GM13976 (cell line): ENCODE results near the gene PTPRR.

ENCODE experiments used
- DNase-seq: peaks from one replicate; pipeline ENCODE4 v3.0.0; 2012; ENCODE audit warnings: low spot score
- CTCF ChIP-seq: IDR thresholded peaks from 2 replicates; pipeline ENCODE4 v1.5.1; 2012; ENCODE audit warnings: borderline replicate concordance, mild to moderate bottlenecking; ENCODE audit not compliant: insufficient read depth; ENCODE audit errors: extremely low read depth, missing control alignments, control extremely low read depth
- in situ Hi-C: fragments of 300-500 bp; cut with MboI; formaldehyde crosslinking; loops from one replicate; pipeline ENCODE4 v1.12.0; 2022; ENCODE audit warnings: low sequenced_read_pairs, mixed read lengths, inconsistent platforms; ENCODE audit not compliant: unreplicated experiment

The PTPRR gene

GRCh38 chr12:70785896-70786295 lies 134.6 kb downstream of the PTPRR start:
- in situ Hi-C loops = no loop called here
- no peak for DNase-seq
- TF ChIP-seq CTCF = no peak

GRCh38 chr12:70784042-70784668 lies 136.4 kb downstream of the PTPRR start:
- in situ Hi-C loops = no loop called here
- DNase-seq = no peak
- no peak for TF ChIP-seq CTCF

DNA sequence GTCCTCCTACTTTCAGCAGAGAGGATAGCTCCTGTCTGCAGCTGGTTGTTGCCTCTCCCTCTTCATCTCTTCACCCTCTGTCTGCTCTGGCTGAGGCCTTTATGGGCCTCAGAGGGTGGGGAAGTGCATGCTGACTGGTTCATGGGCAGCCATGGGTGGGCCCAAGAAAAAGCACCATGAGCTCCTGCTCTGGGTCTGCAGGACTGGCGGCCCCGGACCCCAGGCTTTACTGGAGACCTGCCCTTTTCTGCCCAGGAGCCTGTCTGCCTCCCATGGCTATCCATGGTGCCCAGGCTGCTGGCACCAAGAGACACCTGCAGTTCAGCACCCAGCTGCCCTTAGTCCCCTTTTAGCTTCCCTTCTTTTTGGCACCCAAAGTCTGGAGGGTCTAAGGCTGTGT lies 137.1 kb downstream of the PTPRR start:
- in situ Hi-C loops = no loop called here
- no peak for DNase-seq
- no peak for TF ChIP-seq CTCF

- in situ Hi-C loops = no loop called here
- TF ChIP-seq CTCF = no peak
- no peak for DNase-seq
These were observed 141.3 kb downstream of the PTPRR start for GRCh38 chr12:70779250-70779649.

- no peak for TF ChIP-seq CTCF
- in situ Hi-C loops = no loop called here
- DNase-seq = no peak
These were observed 146.5 kb downstream of the PTPRR start for GRCh38 chr12:70774055-70774454.

GRCh38 chr12:70772836-70773235 lies 147.7 kb downstream of the PTPRR start:
- in situ Hi-C loops = no loop called here
- DNase-seq = no peak
- TF ChIP-seq CTCF = no peak
